ENCODE results near the gene DENND6A.

- TF ChIP-seq CTCF (IDR thresholded peaks at IDR 0.05): no peak
- no peak for TF ChIP-seq POLR2A (IDR thresholded peaks at IDR 0.05)
Observed at GRCh38 chr3:57683286-57683685, 9.6 kb downstream of the DENND6A start.
